Vagina (tissue), 2 donors: ENCODE results near the gene HNRNPUL2.

Experiments
- CTCF ChIP-seq, 3 experiments: fragments of 450-650 bp in 2 of 3; fragments of 200-600 bp in 1 of 3; sonication (generic) in 1 of 3; IDR thresholded peaks; one replicate each; pipeline ENCODE4 v1.5.1; 2017 to 2019; ENCODE audit warnings: antibody characterized with exemption in 3 of 3, mild to moderate bottlenecking in 2 of 3, moderate library complexity in 2 of 3
- POLR2A ChIP-seq, 2 donors: fragments of 450-650 bp; IDR thresholded peaks; one replicate each; pipeline ENCODE4 v1.6.1; 2017; ENCODE audit warnings: antibody characterized with exemption in 2 of 2, mild to moderate bottlenecking in 2 of 2, moderate library complexity in 2 of 2
- POLR2AphosphoS5 ChIP-seq, 2 donors: sonication (generic); formaldehyde crosslinking; IDR thresholded peaks; one replicate each; pipeline ENCODE4 v1.9.0; 2017; ENCODE audit warnings: antibody characterized with exemption in 2 of 2, mild to moderate bottlenecking in 2 of 2, low read depth in 1 of 2; ENCODE audit not compliant: insufficient read depth in 1 of 2

DNA sequence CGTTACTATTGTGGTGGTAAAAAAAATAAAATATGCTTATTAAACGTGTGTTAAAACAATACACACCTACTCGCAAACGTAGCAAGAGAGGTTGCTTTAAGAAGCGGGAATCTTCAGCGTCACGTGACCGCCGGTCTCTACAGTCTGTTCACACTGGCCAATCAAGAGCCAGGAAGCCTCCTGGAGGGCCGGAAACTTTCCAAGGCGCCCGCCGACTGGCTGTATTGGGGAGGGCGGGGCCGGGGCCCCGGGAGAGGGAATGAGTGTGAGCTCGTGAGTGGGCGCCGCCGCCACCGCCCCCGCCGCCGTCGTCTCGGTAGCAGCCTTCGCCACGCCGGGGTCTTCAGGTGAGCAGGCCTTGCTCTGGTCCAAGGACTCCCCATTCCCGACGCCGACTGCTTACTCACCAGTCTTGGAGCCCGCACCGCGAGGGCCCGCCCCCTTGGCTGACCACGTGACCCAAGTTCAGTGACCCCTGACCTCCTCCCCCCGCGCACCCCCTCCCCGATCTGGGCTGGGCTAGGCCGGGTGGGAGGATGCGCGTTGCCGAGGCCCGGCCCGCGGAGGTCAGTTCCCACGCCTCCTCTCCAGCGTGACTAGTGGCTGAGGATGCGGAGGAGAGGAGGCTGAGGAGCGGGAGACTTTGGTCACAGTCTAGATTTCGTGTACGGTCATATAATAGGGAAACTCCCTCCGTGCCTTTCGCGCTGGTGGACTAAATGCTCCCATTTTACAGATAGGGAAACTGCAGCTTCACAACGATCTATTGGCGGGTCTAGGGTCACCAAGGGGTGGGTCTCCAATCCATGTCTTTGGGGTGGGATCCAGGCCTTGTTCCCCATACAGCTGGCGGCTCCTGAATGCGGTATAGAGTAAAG lies 44.1 kb upstream of the HNRNPUL2 start, which contains the start of gene TAF6L:
- TF ChIP-seq CTCF (IDR thresholded peaks at IDR 0.05) (no peak), POLR2A (IDR thresholded peaks at IDR 0.05) (peak in 1 of 2 donors; percentile 8), POLR2AphosphoS5 (IDR thresholded peaks at IDR 0.05; ENCODE audit: insufficient read depth in 1 of 2, low read depth in 1 of 2) (peak; percentile 89 to 90)
